ENCODE data around the gene IGFALS.

DNA sequence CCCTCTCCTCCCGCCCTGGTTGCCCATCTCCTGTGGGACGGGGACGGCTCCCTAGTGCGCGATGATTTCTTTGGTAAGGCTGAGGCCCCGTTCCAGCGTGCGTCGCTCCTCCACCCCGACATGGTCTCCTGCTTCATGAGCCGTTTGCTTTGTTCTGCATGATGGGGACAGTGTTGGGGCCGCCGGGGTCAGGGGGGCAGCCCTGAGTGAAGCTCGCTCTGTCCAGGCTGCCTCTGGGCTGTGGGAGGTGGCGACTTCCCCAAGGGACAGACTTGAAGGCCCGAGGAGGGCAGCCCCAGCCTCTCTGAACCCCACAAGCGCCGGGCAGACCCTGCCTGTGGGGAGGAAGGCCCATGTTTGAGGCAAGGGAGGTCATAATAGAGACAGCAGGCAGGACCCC is 34.6 kb downstream of the IGFALS start:
- TF ChIP-seq, protein P1, sequence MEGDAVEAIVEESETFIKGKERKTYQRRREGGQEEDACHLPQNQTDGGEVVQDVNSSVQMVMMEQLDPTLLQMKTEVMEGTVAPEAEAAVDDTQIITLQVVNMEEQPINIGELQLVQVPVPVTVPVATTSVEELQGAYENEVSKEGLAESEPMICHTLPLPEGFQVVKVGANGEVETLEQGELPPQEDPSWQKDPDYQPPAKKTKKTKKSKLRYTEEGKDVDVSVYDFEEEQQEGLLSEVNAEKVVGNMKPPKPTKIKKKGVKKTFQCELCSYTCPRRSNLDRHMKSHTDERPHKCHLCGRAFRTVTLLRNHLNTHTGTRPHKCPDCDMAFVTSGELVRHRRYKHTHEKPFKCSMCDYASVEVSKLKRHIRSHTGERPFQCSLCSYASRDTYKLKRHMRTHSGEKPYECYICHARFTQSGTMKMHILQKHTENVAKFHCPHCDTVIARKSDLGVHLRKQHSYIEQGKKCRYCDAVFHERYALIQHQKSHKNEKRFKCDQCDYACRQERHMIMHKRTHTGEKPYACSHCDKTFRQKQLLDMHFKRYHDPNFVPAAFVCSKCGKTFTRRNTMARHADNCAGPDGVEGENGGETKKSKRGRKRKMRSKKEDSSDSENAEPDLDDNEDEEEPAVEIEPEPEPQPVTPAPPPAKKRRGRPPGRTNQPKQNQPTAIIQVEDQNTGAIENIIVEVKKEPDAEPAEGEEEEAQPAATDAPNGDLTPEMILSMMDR (IDR thresholded peaks at IDR 0.05) = no peak
- no peak for TF ChIP-seq POLR2A (IDR thresholded peaks at IDR 0.05)
- TF ChIP-seq EP300 (IDR thresholded peaks at IDR 0.05) = no peak

Measured in ovary (tissue), 3 donors.